Spinal cord (tissue), 10 donors: ENCODE measurements around the gene TMEM60. TPM values are rescaled to one million over a fixed set of nuclear protein-coding genes. Genes with fewer than 3 reads are reported as not detected.
A peak's percentile ranks its signal among the peaks of the same experiment; 100 is the strongest.

Source experiments
- DNase-seq, 6 donors: peaks; one replicate each; pipeline versions ENCODE4 v3.0.0 to v3.0.0-alpha.2; 2013 to 2015; ENCODE audit warnings: low spot score in 6 of 6, low read depth in 4 of 6
- H3K27ac ChIP-seq: one replicate; pipeline ENCODE4 v1.5.1; 2013; ENCODE audit warnings: low read depth, low read length, control low read depth
- H3K27me3 ChIP-seq: one replicate; pipeline ENCODE4 v1.6.1; 2013; ENCODE audit warnings: low read length; ENCODE audit not compliant: control insufficient read depth, insufficient read depth
- H3K36me3 ChIP-seq: one replicate; pipeline ENCODE4 v1.6.1; 2013; ENCODE audit warnings: low read length; ENCODE audit not compliant: control insufficient read depth, insufficient read depth
- H3K4me1 ChIP-seq: one replicate; pipeline ENCODE4 v1.6.1; 2013; ENCODE audit warnings: low read length; ENCODE audit not compliant: control insufficient read depth, insufficient read depth
- H3K4me3 ChIP-seq: one replicate; pipeline ENCODE4 v1.5.1; 2013; ENCODE audit warnings: low read depth, low read length, control low read depth
- H3K9me3 ChIP-seq: one replicate; pipeline ENCODE4 v1.6.1; 2013; ENCODE audit warnings: low read length; ENCODE audit not compliant: control insufficient read depth, insufficient read depth
- WGBS: methylation state at CpG from one replicate; pipeline ENCODE4 v1.1.5; 2013; ENCODE audit warnings: missing lambda C conversion rate; ENCODE audit not compliant: insufficient coverage; 5-methylcytosine and 5-hydroxymethylcytosine counted together
- polyA plus RNA-seq, 2 donors: library from polyadenylated mRNA; unstranded; fragments of 120-200 nt; gene quantifications; one replicate each; pipeline ENCODE4 v1.2.1, GENCODE V29; 2013; ENCODE audit not compliant: insufficient read length in 2 of 2
- total RNA-seq, 2 donors: library from RNA; depleted of rRNA in 1 of 2; stranded (reverse); fragments of 120-200 nt in 1 of 2; fragments of >200 nt in 1 of 2; gene quantifications; one replicate each; pipeline versions ENCODE4 v1.2.3 to v1.2.4, GENCODE V29; 2013 to 2014
- donor health status: healthy.

TMEM60 gene
- total and polyA plus RNA-seq, 4 donors = 20.8 to 24.1 (median 22.2) TPM

- Histone ChIP-seq H3K4me1 (peaks cover 4% of the 10 kb centered on the region), H3K9me3 (no peaks in the 10 kb centered on the region), H3K27me3 (no peaks in the 10 kb centered on the region), H3K36me3 (peaks cover 9% of the 10 kb centered on the region), H3K4me3 (peak overlapping the region; percentile 99), H3K27ac (peak overlapping the region; percentile 97)
- WGBS = 0% methylated on average over 49 of the region's 55 CpGs
- peak; percentile 26 to 76 (median 38) for DNase-seq
These were observed 1.1 kb upstream of the TMEM60 start for GRCh38 chr7:77799078-77799964.

- 0% methylated on average over 34 of the region's 35 CpGs for WGBS
- H3K4me1 ChIP-seq = peaks cover 4% of the 10 kb centered on the region
- no peaks in the 10 kb centered on the region for H3K9me3 ChIP-seq
- H3K27ac ChIP-seq = peak overlapping the region; percentile 97
- peaks cover 12% of the 10 kb centered on the region for H3K36me3 ChIP-seq
- H3K4me3 ChIP-seq = peak overlapping the region; percentile 99
- no peaks in the 10 kb centered on the region for H3K27me3 ChIP-seq
- no peak for DNase-seq
These were observed 370 bp downstream of the TMEM60 start for GRCh38 chr7:77797734-77798393.

- no peak overlapping the region for H3K27ac ChIP-seq
- H3K4me1 ChIP-seq = peaks cover 4% of the 10 kb centered on the region
- H3K27me3 ChIP-seq = no peaks in the 10 kb centered on the region
- H3K36me3 ChIP-seq = peaks cover 12% of the 10 kb centered on the region
- WGBS = no CpG with 5 or more reads among the region's 5 CpGs
- DNase-seq = no peak
- H3K4me3 ChIP-seq = peak overlapping the region; percentile 99
- no peaks in the 10 kb centered on the region for H3K9me3 ChIP-seq
These were observed 1.3 kb downstream of the TMEM60 start for GRCh38 chr7:77796960-77797359.

GRCh38 chr7:77796109-77796508 lies 2.1 kb downstream of the TMEM60 start:
- Histone ChIP-seq H3K4me1 (peaks cover 4% of the 10 kb centered on the region), H3K27ac (no peak overlapping the region), H3K4me3 (no peak overlapping the region), H3K9me3 (no peaks in the 10 kb centered on the region), H3K27me3 (no peaks in the 10 kb centered on the region), H3K36me3 (peaks cover 12% of the 10 kb centered on the region)
- WGBS = no CpG with 5 or more reads among the region's 3 CpGs
- no peak for DNase-seq

GRCh38 chr7:77794000-77794399 lies 4.2 kb downstream of the TMEM60 start:
- 100% methylated on average over 1 of the region's 4 CpGs for WGBS
- Histone ChIP-seq H3K27me3 (no peaks in the 10 kb centered on the region), H3K36me3 (peaks cover 9% of the 10 kb centered on the region), H3K4me1 (peaks cover 4% of the 10 kb centered on the region), H3K27ac (no peak overlapping the region), H3K9me3 (no peaks in the 10 kb centered on the region), H3K4me3 (no peak overlapping the region)
- no peak for DNase-seq

- Histone ChIP-seq H3K36me3 (peaks cover 9% of the 10 kb centered on the region), H3K4me3 (no peak overlapping the region), H3K27ac (no peak overlapping the region), H3K4me1 (no peaks in the 10 kb centered on the region), H3K9me3 (no peaks in the 10 kb centered on the region), H3K27me3 (no peaks in the 10 kb centered on the region)
- DNase-seq = no peak
- no CpG with 5 or more reads among the region's 2 CpGs for WGBS
These were observed 6.3 kb downstream of the TMEM60 start for GRCh38 chr7:77791956-77792355.

GRCh38 chr7:77791336-77791735 lies 6.9 kb downstream of the TMEM60 start:
- no peaks in the 10 kb centered on the region for H3K4me1 ChIP-seq
- H3K36me3 ChIP-seq = peaks cover 9% of the 10 kb centered on the region
- H3K27ac ChIP-seq = no peak overlapping the region
- no peaks in the 10 kb centered on the region for H3K9me3 ChIP-seq
- no peak overlapping the region for H3K4me3 ChIP-seq
- no peaks in the 10 kb centered on the region for H3K27me3 ChIP-seq
- no CpG with 5 or more reads among the region's 6 CpGs for WGBS
- no peak for DNase-seq

- no peaks in the 10 kb centered on the region for H3K27me3 ChIP-seq
- H3K27ac ChIP-seq = no peak overlapping the region
- no peaks in the 10 kb centered on the region for H3K4me1 ChIP-seq
- peaks cover 2% of the 10 kb centered on the region for H3K36me3 ChIP-seq
- no peaks in the 10 kb centered on the region for H3K9me3 ChIP-seq
- H3K4me3 ChIP-seq = no peak overlapping the region
- no peak for DNase-seq
- no CpG with 5 or more reads among the region's 2 CpGs for WGBS
These were observed 9.8 kb downstream of the TMEM60 start for GRCh38 chr7:77788327-77788902.

- peaks cover 2% of the 10 kb centered on the region for H3K36me3 ChIP-seq
- no peak overlapping the region for H3K27ac ChIP-seq
- H3K4me1 ChIP-seq = no peaks in the 10 kb centered on the region
- H3K9me3 ChIP-seq = no peaks in the 10 kb centered on the region
- H3K27me3 ChIP-seq = no peaks in the 10 kb centered on the region
- H3K4me3 ChIP-seq = no peak overlapping the region
- DNase-seq = no peak
These were observed 11.5 kb downstream of the TMEM60 start for GRCh38 chr7:77786741-77787140.
